HG02852 (cell line): ENCODE measurements around the gene CALB2.
"Not testable (repeated sequence)": the region's sequence is repeated elsewhere in the genome, so short reads cannot be mapped to it uniquely, and the experiment has no call there.

ENCODE experiments used
- ATAC-seq: cut with Tn5 transposase; IDR thresholded peaks from one replicate; pipeline ENCODE4 v1.9.1; 2021; ENCODE audit warnings: mild to moderate bottlenecking, moderate library complexity; ENCODE audit not compliant: unreplicated experiment

CALB2 gene

GRCh38 chr16:71358464-71358998 lies at the start of gene CALB2:
Gene CALB2, plus strand, starts transcription at chr16:71358723. Its CDS starts 70 bp downstream, at chr16:71358793.
- ATAC-seq: peak; percentile 86

GRCh38 chr16:71311553-71312158 lies 46.9 kb upstream of the CALB2 start:
- ATAC-seq: no peak

- ATAC-seq: not testable (repeated sequence)
Observed at GRCh38 chr16:71313591-71313990, 44.9 kb upstream of the CALB2 start.

GRCh38 chr16:71315269-71315668 lies 43.3 kb upstream of the CALB2 start:
- no peak for ATAC-seq

- no peak for ATAC-seq
Observed at GRCh38 chr16:71319999-71320398, 38.5 kb upstream of the CALB2 start.

GRCh38 chr16:71327720-71328119 lies 30.8 kb upstream of the CALB2 start:
- no peak for ATAC-seq

- no peak for ATAC-seq
Observed at GRCh38 chr16:71328151-71328550, 30.4 kb upstream of the CALB2 start.

GRCh38 chr16:71337631-71338030 lies 20.9 kb upstream of the CALB2 start:
- ATAC-seq: no peak

GRCh38 chr16:71338193-71338592 lies 20.3 kb upstream of the CALB2 start:
- ATAC-seq: no peak

GRCh38 chr16:71338632-71339031 lies 19.9 kb upstream of the CALB2 start:
- no peak for ATAC-seq

- no peak for ATAC-seq
Observed at GRCh38 chr16:71339236-71340171, 19.0 kb upstream of the CALB2 start.

- no peak for ATAC-seq
Observed at GRCh38 chr16:71340406-71340805, 18.1 kb upstream of the CALB2 start.

- ATAC-seq: no peak
Observed at GRCh38 chr16:71341881-71342280, 16.6 kb upstream of the CALB2 start.

- ATAC-seq: no peak
Observed at GRCh38 chr16:71343078-71343477, 15.4 kb upstream of the CALB2 start.

- ATAC-seq: no peak
Observed at GRCh38 chr16:71344315-71344905, 14.1 kb upstream of the CALB2 start.

- no peak for ATAC-seq
Observed at GRCh38 chr16:71345031-71345430, 13.5 kb upstream of the CALB2 start.

- ATAC-seq: no peak
Observed at GRCh38 chr16:71347146-71347545, 11.4 kb upstream of the CALB2 start.

GRCh38 chr16:71348262-71349085 lies 10.0 kb upstream of the CALB2 start:
- ATAC-seq: no peak

- ATAC-seq: no peak
Observed at GRCh38 chr16:71350821-71351557, 7.5 kb upstream of the CALB2 start.

GRCh38 chr16:71351558-71351901 lies 7.0 kb upstream of the CALB2 start:
- no peak for ATAC-seq
